HL-60 (cell line): Measurements from ENCODE around the gene ADGRB3.

ENCODE experiments used
- CTCF ChIP-seq: IDR thresholded peaks from one replicate; pipeline ENCODE4 v1.5.1; 2011; ENCODE audit warnings: low read length, control low read depth, inconsistent platforms; ENCODE audit not compliant: insufficient read depth
- GABPA ChIP-seq: IDR thresholded peaks from 2 replicates; pipeline ENCODE4 v1.6.1; 2012; ENCODE audit warnings: low read depth
- REST ChIP-seq: IDR thresholded peaks from 2 replicates; pipeline ENCODE4 v1.6.1; 2012; ENCODE audit warnings: low read depth; ENCODE audit not compliant: insufficient replicate concordance

GRCh38 chr6:68915586-68915985, 280.5 kb downstream of the ADGRB3 start:
- TF ChIP-seq CTCF (no peak), GABPA (no peak), REST (no peak)
